Measurements from ENCODE around the gene RIPOR1.

RIPOR1 gene

DNA sequence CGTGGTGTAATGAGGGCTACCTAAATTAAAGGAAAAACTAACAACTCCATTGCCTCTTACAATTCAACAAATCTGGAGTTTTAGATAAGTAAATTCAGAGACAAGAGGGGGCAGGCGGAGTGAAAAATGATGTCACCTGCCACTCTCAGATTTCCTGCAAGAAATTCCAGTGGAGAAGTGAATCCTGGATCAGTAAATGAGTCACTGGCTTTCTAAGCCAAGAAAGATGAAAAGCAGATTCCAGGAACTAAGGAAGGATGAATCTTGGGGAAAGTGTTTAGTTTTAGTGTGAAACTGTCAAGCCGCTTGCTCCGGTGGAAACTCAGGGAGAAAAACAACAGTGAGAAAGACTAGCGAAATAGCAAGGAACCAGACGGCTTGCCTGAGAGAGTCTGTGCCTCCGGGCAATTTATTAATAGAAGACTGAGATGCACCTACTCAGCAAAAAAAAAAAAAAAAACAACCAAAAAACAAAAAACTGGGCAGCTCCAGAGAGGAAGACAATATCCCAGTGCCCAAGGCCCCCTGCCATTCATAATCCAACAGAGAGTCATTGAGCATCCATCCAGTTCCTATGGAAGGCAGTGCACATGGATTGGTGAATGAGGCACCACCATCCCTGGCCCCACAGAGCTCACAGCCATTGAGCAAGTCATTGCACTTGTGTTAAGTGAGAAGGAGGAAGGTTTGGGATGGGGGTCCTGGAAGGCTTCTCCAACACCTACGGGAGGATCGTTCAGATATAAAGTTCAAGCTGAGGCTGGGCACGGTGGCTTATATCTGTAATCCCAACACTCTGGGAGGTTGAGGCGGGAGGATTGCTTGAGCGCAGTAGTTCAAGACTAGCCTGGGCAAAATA, 12.1 kb upstream of the RIPOR1 start:
- no peak overlapping the region for H3K9ac ChIP-seq (ENCODE audit: low read depth, low read length, poor library complexity, severe bottlenecking)
- H3K4me3 ChIP-seq (ENCODE audit: low read length, poor library complexity, severe bottlenecking): no peak overlapping the region
- no peak overlapping the region for H2AFZ ChIP-seq (ENCODE audit: low read length)

DNA sequence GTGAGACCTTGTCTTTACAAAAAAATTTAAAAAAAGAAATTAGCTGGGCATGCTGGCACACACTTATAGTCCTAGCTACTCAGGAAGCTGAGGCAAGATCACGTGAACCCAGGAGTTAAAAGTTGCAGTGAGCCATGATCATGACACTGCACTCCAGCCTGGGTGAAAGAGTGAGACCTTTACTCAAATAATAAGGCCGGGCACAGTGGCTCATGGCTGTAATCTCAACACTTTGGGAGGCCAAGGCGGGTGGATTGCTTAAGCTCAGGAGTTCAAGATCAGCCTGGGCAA, 11.5 kb upstream of the RIPOR1 start:
- Histone ChIP-seq H3K79me2 (ENCODE audit: insufficient read depth, low read length) (no peaks in the 10 kb centered on the region), H3K36me3 (ENCODE audit: insufficient read depth, low read length) (no peaks in the 10 kb centered on the region), H3K4me2 (ENCODE audit: low read depth, low read length, poor library complexity, severe bottlenecking) (no peak overlapping the region), H3K27me3 (ENCODE audit: insufficient read depth, low read length, poor library complexity, severe bottlenecking) (no peaks in the 10 kb centered on the region), H3K9ac (ENCODE audit: low read depth, low read length, poor library complexity, severe bottlenecking) (no peak overlapping the region), H3K9me2 (replicated peaks; ENCODE audit: low read depth, low read length) (no peaks in the 10 kb centered on the region), H3K4me1 (ENCODE audit: insufficient read depth, low read length, poor library complexity, severe bottlenecking) (peaks cover 3% of the 10 kb centered on the region), H3K9me3 (ENCODE audit: insufficient read depth, low read depth, low read length) (no peaks in the 10 kb centered on the region), H3F3A (ENCODE audit: low read depth) (peaks cover 3% of the 10 kb centered on the region), H2AFZ (ENCODE audit: low read length) (no peak overlapping the region), H4K20me1 (ENCODE audit: insufficient read depth, low read length, poor library complexity, severe bottlenecking) (no peaks in the 10 kb centered on the region), H3K4me3 (ENCODE audit: low read length, poor library complexity, severe bottlenecking) (no peak overlapping the region)
- TF ChIP-seq, protein P1, sequence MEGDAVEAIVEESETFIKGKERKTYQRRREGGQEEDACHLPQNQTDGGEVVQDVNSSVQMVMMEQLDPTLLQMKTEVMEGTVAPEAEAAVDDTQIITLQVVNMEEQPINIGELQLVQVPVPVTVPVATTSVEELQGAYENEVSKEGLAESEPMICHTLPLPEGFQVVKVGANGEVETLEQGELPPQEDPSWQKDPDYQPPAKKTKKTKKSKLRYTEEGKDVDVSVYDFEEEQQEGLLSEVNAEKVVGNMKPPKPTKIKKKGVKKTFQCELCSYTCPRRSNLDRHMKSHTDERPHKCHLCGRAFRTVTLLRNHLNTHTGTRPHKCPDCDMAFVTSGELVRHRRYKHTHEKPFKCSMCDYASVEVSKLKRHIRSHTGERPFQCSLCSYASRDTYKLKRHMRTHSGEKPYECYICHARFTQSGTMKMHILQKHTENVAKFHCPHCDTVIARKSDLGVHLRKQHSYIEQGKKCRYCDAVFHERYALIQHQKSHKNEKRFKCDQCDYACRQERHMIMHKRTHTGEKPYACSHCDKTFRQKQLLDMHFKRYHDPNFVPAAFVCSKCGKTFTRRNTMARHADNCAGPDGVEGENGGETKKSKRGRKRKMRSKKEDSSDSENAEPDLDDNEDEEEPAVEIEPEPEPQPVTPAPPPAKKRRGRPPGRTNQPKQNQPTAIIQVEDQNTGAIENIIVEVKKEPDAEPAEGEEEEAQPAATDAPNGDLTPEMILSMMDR (conservative IDR thresholded peaks at IDR 0.05; ENCODE audit: low read length): no peak
- no peak for TF ChIP-seq EZH2phosphoT487 (IDR thresholded peaks at IDR 0.05; ENCODE audit: borderline replicate concordance)

More for the DNA sequence above, 12.1 kb upstream of the RIPOR1 start:
- Histone ChIP-seq H3K9me3 (ENCODE audit: insufficient read depth, low read depth, low read length) (no peaks in the 10 kb centered on the region), H3K79me2 (ENCODE audit: insufficient read depth, low read length) (no peaks in the 10 kb centered on the region), H3K9me2 (replicated peaks; ENCODE audit: low read depth, low read length) (no peaks in the 10 kb centered on the region), H3K4me2 (ENCODE audit: low read depth, low read length, poor library complexity, severe bottlenecking) (no peak overlapping the region), H3K36me3 (ENCODE audit: insufficient read depth, low read length) (no peaks in the 10 kb centered on the region), H3K27me3 (ENCODE audit: insufficient read depth, low read length, poor library complexity, severe bottlenecking) (no peaks in the 10 kb centered on the region), H3F3A (ENCODE audit: low read depth) (peaks cover 3% of the 10 kb centered on the region), H3K4me1 (ENCODE audit: insufficient read depth, low read length, poor library complexity, severe bottlenecking) (peaks cover 3% of the 10 kb centered on the region), H4K20me1 (ENCODE audit: insufficient read depth, low read length, poor library complexity, severe bottlenecking) (no peaks in the 10 kb centered on the region)
- TF ChIP-seq, protein P1 (conservative IDR thresholded peaks at IDR 0.05; ENCODE audit: low read length): no peak
- no peak for TF ChIP-seq EZH2phosphoT487 (IDR thresholded peaks at IDR 0.05; ENCODE audit: borderline replicate concordance)

DNA sequence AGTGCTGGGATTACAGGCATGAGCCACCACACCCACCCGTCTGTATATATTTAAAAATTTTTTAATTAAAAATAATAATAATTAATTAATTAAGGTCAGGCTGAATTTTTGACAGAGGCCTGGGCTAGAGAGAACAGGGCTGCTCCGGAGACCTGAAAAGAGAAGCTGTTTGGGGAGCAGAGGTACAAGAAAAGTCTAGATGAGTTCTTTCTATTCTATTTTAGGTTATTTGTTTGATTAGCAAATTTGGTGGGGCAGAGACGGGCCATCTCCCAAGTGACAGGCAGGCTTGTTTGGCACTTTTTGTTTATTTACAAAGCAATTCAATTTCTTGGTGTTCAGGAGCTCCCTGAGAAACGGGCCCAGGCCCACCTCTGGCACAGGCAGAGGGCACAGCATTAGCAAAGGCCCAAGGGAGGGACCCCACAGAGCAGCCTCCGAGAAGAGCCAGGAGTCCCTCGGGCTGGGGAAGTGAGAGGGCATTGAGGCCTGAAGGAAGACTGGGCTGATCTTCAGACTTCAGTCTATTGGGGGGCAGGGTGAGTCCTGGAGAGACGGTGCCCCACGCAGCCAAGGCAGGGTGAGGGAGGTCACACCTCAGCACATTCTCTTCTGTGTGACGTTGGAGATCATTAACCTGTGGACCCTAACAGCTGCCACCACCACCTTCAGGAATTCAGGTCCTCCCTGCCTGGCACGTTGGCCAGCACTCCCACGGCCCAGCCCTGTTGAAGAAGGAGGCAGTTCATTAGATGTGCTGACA, 10.8 kb upstream of the RIPOR1 start:
- no peaks in the 10 kb centered on the region for H4K20me1 ChIP-seq (ENCODE audit: insufficient read depth, low read length, poor library complexity, severe bottlenecking)
- no peaks in the 10 kb centered on the region for H3K79me2 ChIP-seq (ENCODE audit: insufficient read depth, low read length)
- H3K4me2 ChIP-seq (ENCODE audit: low read depth, low read length, poor library complexity, severe bottlenecking): no peak overlapping the region
- H3K4me3 ChIP-seq (ENCODE audit: low read length, poor library complexity, severe bottlenecking): no peak overlapping the region
- no peaks in the 10 kb centered on the region for H3K9me3 ChIP-seq (ENCODE audit: insufficient read depth, low read depth, low read length)
- no peaks in the 10 kb centered on the region for H3K36me3 ChIP-seq (ENCODE audit: insufficient read depth, low read length)
- no peak overlapping the region for H2AFZ ChIP-seq (ENCODE audit: low read length)
- H3K9me2 ChIP-seq (replicated peaks; ENCODE audit: low read depth, low read length): no peaks in the 10 kb centered on the region
- no peaks in the 10 kb centered on the region for H3K27me3 ChIP-seq (ENCODE audit: insufficient read depth, low read length, poor library complexity, severe bottlenecking)
- TF ChIP-seq, protein P1 (conservative IDR thresholded peaks at IDR 0.05; ENCODE audit: low read length): no peak
- TF ChIP-seq EZH2phosphoT487 (IDR thresholded peaks at IDR 0.05; ENCODE audit: borderline replicate concordance): no peak
- peaks cover 3% of the 10 kb centered on the region for H3K4me1 ChIP-seq (ENCODE audit: insufficient read depth, low read length, poor library complexity, severe bottlenecking)
- H3F3A ChIP-seq (ENCODE audit: low read depth): peaks cover 3% of the 10 kb centered on the region
- no peak overlapping the region for H3K9ac ChIP-seq (ENCODE audit: low read depth, low read length, poor library complexity, severe bottlenecking)
